ENCODE measurements around the gene FGB.
"Not testable (repeated sequence)": the region's sequence is repeated elsewhere in the genome, so short reads cannot be mapped to it uniquely, and the experiment has no call there.

FGB gene

DNA sequence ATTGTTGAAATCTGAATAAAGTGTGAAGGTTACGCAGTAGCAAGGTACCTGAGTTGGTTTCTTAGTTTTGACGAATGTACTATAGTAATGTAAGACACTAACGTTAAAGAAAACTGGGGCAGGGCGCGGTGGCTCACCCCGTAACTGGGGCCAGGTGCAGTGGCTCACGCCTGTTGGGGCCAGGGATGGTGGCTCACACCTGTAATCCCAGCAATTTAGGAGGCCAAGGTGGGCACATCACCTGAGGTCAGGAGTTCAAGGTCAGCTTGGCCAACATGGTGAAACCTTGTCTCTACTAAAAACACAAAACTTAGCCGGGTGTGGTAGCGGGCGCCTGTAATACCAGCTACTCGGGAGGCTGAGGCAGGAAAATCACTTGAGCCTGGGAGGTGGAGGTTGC, 34.5 kb downstream of the FGB start:
- not testable (repeated sequence) for DNase-seq (ENCODE audit: low spot score)

- DNase-seq (ENCODE audit: low spot score), result no peak
Observed at GRCh38 chr4:154597798-154598774, 35.3 kb downstream of the FGB start.

GRCh38 chr4:154602404-154603020, 39.7 kb downstream of the FGB start:
- DNase-seq (ENCODE audit: low spot score), result no peak

DNA sequence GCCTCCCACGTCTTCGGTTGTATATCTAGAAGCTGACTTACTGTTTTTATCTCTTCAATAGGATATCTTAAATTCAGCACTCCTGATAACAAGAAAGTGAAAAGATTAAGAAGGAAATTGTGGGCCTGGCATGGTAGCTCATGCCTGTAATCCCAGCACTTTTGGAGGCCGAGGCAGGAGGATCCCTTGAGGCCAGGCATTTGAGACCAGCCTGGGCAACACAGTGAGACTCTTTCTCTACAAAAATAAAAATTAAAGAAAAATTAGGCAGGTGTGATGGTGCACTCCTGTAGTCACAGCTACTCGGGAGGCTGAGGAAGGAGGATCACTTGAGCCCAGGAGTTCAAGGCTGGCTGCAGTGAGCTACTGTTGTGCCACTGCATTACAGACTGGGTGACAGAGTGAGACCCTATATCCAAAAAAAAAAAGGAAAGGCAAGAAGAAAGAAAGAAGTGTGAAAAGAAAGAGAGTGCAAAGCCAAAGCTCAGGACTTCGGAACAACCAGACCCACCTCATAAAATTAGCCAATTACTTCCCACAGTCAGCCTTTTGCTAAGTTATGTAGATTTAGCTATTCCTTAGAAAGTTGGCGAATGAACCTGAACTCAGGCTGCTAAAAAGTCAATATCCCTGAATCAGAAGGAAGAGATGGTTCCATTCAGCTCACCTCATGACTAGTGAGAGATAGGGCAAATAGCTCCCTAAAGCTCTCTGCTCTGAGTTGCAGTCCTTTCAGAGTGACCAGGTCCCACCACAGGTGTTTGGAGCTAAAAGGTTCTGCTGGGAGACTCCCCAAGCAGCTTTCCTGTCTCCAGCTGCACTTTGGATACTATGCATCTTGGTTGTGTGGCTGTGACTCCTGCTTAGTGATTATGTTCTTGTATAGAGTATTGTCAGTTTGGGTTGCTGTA, 40.5 kb downstream of the FGB start:
- no peak for DNase-seq (ENCODE audit: low spot score)

GRCh38 chr4:154604696-154605200, 41.9 kb downstream of the FGB start:
- no peak for DNase-seq (ENCODE audit: low spot score)

GRCh38 chr4:154606728-154607723, 44.2 kb downstream of the FGB start:
- no peak for DNase-seq (ENCODE audit: low spot score)

GRCh38 chr4:154608361-154609252, 45.8 kb downstream of the FGB start:
- no peak for DNase-seq (ENCODE audit: low spot score)

- no peak for DNase-seq (ENCODE audit: low spot score)
Observed at GRCh38 chr4:154609532-154609931, 46.7 kb downstream of the FGB start.

- no peak for DNase-seq (ENCODE audit: low spot score)
Observed at GRCh38 chr4:154610582-154610981, 47.8 kb downstream of the FGB start.

GRCh38 chr4:154611833-154612232, 49.0 kb downstream of the FGB start:
- DNase-seq (ENCODE audit: low spot score), result no peak

GRCh38 chr4:154612472-154613414, 49.9 kb downstream of the FGB start, which contains the start of gene FGG:
Gene FGG (minus strand): TSS chr4:154612656. CDS start chr4:154612609, 47 bp downstream.
- no peak for DNase-seq (ENCODE audit: low spot score)

GRCh38 chr4:154614306-154614705, 51.5 kb downstream of the FGB start:
- no peak for DNase-seq (ENCODE audit: low spot score)

DNA sequence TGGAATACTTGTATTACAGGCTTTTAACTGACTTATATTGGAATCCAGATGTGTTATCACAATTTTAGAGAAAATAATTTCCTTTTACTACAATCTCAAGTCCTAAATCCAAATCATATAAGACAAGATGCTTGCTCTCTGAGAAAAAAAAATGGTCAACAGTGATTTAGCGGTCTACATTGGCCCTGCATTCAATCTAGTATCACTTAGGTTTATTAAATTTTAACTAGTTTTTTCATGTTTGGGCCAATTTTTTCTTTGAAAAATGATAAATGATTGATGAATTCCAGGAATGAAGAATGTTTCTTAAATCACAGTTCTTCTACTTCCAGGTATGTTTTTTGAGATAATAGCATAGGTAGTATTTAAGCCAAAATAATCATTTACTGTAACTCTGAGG, 52.4 kb downstream of the FGB start:
- DNase-seq (ENCODE audit: low spot score), result no peak

DNA sequence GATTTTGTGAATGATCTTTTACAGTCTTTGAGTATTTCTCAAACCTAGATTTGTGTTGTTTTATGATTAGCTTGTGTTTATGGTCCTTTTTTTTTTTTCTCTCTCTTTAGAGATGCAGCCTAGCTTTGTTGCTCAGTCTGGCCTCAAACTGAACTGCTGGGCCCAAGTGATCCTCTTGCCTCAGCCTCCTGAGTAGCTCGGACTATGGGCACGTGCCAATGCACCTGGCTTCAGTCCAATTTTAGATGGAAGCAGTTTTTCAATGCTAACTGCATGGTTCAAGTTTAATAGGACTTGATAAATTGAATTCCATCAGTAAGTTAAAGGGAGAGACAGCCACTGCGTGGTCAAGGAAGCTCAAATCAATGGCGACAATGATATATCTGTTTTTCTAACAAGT, 53.5 kb downstream of the FGB start:
- no peak for DNase-seq (ENCODE audit: low spot score)

GRCh38 chr4:154616731-154617130, 53.9 kb downstream of the FGB start:
- DNase-seq (ENCODE audit: low spot score), result no peak

DNA sequence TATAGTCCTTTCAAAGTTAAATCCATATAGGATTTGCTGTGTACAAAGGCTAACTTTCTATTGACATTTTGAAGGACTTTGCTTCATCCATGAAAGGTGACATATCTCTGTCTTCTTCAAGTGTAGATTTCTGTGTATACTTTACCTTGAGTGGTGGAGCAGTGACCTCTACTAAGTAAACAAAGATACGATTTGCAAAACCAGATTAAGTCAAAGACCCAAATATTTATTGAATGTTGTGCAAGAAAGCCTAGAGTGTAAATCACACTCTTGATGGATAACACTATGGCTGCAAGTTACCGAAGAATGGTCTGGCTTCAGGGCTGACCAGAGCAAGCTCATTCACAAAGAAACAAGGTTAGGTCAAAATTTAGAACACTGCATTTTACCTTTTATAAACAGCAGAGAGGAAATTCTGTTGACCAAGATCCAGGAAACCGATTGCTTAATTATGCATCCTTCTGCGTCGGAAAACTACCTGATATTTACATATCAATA, 55.1 kb downstream of the FGB start:
- no peak for DNase-seq (ENCODE audit: low spot score)

GRCh38 chr4:154618708-154619315, 56.0 kb downstream of the FGB start:
- DNase-seq (ENCODE audit: low spot score), result peak; percentile 67

- no peak for DNase-seq (ENCODE audit: low spot score)
Observed at GRCh38 chr4:154620111-154620510, 57.3 kb downstream of the FGB start.

All from RKO (cell line).